ENCODE results near the gene ACSS1. TPM values are rescaled to one million over a fixed set of nuclear protein-coding genes. Genes with fewer than 3 reads are reported as not detected.

The ACSS1 gene
- total RNA-seq, 1 donor from 2014 or later: 0.27 TPM

DNA sequence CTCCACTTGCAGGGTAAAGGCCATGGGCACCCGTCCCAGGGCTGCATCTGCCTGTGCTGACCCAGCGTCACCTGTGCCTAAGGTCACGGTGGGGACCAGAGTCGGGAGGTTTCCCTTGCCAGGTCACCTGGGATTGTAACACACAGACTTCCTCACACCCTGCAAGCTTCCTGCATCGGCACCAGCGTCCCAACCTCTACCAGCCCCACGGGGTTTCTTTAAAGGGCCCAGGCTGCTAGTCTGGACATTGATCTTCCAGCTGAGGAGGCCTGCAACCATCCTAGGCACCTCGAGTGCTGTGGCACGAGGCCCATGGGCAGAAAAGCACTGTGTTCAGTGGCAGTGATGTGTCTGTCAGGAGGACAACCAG, 12.6 kb downstream of the ACSS1 start:
- Histone ChIP-seq H3K27ac (ENCODE audit: low read depth, low read length) (no peak overlapping the region), H3K36me3 (ENCODE audit: insufficient read depth, low read length) (no peaks in the 10 kb centered on the region), H3K9me3 (ENCODE audit: insufficient read depth, low read depth, low read length) (no peaks in the 10 kb centered on the region), H4K20me1 (ENCODE audit: insufficient read depth, low read length) (no peaks in the 10 kb centered on the region), H3K4me3 (ENCODE audit: insufficient read depth, low read depth, low read length) (no peak overlapping the region), H2AFZ (ENCODE audit: low read depth, low read length) (no peak overlapping the region), H3K4me1 (ENCODE audit: insufficient read depth, low read length) (no peaks in the 10 kb centered on the region), H3K27me3 (ENCODE audit: insufficient read depth, low read length) (peaks cover 18% of the 10 kb centered on the region), H3K79me2 (ENCODE audit: insufficient read depth, low read length) (no peaks in the 10 kb centered on the region), H3K4me2 (ENCODE audit: low read length) (no peak overlapping the region), H3K9ac (ENCODE audit: low read length) (no peak overlapping the region)
- Mint-ChIP-seq H3K36me3 (ENCODE audit: low read depth, unreplicated experiment) (peaks cover 2% of the 10 kb centered on the region), H3K4me1 (ENCODE audit: low read depth, unreplicated experiment) (no peaks in the 10 kb centered on the region), H3K4me3 (ENCODE audit: unreplicated experiment) (no peak overlapping the region), H3K27ac (ENCODE audit: unreplicated experiment) (no peak overlapping the region), H3K9me3 (ENCODE audit: unreplicated experiment) (no peaks in the 10 kb centered on the region), H3K27me3 (ENCODE audit: low read depth, unreplicated experiment) (peaks cover 70% of the 10 kb centered on the region)
- FAIRE-seq: no peak
- DNase-seq (ENCODE audit: low read depth): no peak
- TF ChIP-seq EZH2 (IDR thresholded peaks at IDR 0.05; ENCODE audit: insufficient read depth, low read length) (no peak), CTCF (IDR thresholded peaks at IDR 0.05; ENCODE audit: insufficient read depth, low read depth, low read length) (no peak)

- no peak for DNase-seq (ENCODE audit: low read depth)
- FAIRE-seq: no peak
- no peak overlapping the region for H3K4me2 ChIP-seq (ENCODE audit: low read length)
- H3K4me1 Mint-ChIP-seq (ENCODE audit: low read depth, unreplicated experiment): peaks cover 3% of the 10 kb centered on the region
- H3K4me3 Mint-ChIP-seq (ENCODE audit: unreplicated experiment): no peak overlapping the region
- H3K4me3 ChIP-seq (ENCODE audit: insufficient read depth, low read depth, low read length): no peak overlapping the region
- no peak for TF ChIP-seq EZH2 (IDR thresholded peaks at IDR 0.05; ENCODE audit: insufficient read depth, low read length)
- TF ChIP-seq CTCF (IDR thresholded peaks at IDR 0.05; ENCODE audit: insufficient read depth, low read depth, low read length): no peak
- H3K79me2 ChIP-seq (ENCODE audit: insufficient read depth, low read length): no peaks in the 10 kb centered on the region
- no peak overlapping the region for H3K27ac Mint-ChIP-seq (ENCODE audit: unreplicated experiment)
- peaks cover 4% of the 10 kb centered on the region for H4K20me1 ChIP-seq (ENCODE audit: insufficient read depth, low read length)
- peaks cover 13% of the 10 kb centered on the region for H3K27me3 ChIP-seq (ENCODE audit: insufficient read depth, low read length)
- H3K4me1 ChIP-seq (ENCODE audit: insufficient read depth, low read length): no peaks in the 10 kb centered on the region
- peaks cover 65% of the 10 kb centered on the region for H3K27me3 Mint-ChIP-seq (ENCODE audit: low read depth, unreplicated experiment)
- H3K9me3 Mint-ChIP-seq (ENCODE audit: unreplicated experiment): no peaks in the 10 kb centered on the region
- peaks cover 1% of the 10 kb centered on the region for H3K36me3 Mint-ChIP-seq (ENCODE audit: low read depth, unreplicated experiment)
- H2AFZ ChIP-seq (ENCODE audit: low read depth, low read length): no peak overlapping the region
- H3K27ac ChIP-seq (ENCODE audit: low read depth, low read length): no peak overlapping the region
- H3K36me3 ChIP-seq (ENCODE audit: insufficient read depth, low read length): no peaks in the 10 kb centered on the region
- no peak overlapping the region for H3K9ac ChIP-seq (ENCODE audit: low read length)
- H3K9me3 ChIP-seq (ENCODE audit: insufficient read depth, low read depth, low read length): no peaks in the 10 kb centered on the region
Measured at GRCh38 chr20:25044660-25045342, 13.1 kb downstream of the ACSS1 start.

DNA sequence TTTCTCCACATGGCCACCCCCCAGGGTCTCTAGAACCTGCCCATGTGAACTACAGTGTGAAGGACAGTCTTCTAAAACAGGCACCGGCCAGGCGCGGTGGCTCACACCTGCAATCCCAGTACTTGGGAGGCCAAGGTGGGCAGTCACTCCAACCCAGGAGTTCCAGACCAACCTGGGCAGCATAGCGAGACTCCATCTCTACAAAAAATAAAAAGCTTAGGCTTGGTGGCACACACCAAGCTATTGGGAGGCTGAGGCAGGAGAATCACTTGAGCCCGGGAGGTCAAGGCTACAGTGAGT, 13.7 kb downstream of the ACSS1 start:
- H3K9ac ChIP-seq (ENCODE audit: low read length): no peak overlapping the region
- peaks cover 3% of the 10 kb centered on the region for H3K4me1 Mint-ChIP-seq (ENCODE audit: low read depth, unreplicated experiment)
- H3K4me1 ChIP-seq (ENCODE audit: insufficient read depth, low read length): no peaks in the 10 kb centered on the region
- no peaks in the 10 kb centered on the region for H3K9me3 Mint-ChIP-seq (ENCODE audit: unreplicated experiment)
- no peaks in the 10 kb centered on the region for H3K36me3 ChIP-seq (ENCODE audit: insufficient read depth, low read length)
- DNase-seq (ENCODE audit: low read depth) (no peak), FAIRE-seq (no peak)
- H3K36me3 Mint-ChIP-seq (ENCODE audit: low read depth, unreplicated experiment): no peaks in the 10 kb centered on the region
- no peak overlapping the region for H3K27ac ChIP-seq (ENCODE audit: low read depth, low read length)
- H3K4me3 ChIP-seq (ENCODE audit: insufficient read depth, low read depth, low read length): no peak overlapping the region
- H3K4me3 Mint-ChIP-seq (ENCODE audit: unreplicated experiment): no peak overlapping the region
- no peaks in the 10 kb centered on the region for H3K79me2 ChIP-seq (ENCODE audit: insufficient read depth, low read length)
- H3K9me3 ChIP-seq (ENCODE audit: insufficient read depth, low read depth, low read length): no peaks in the 10 kb centered on the region
- no peak overlapping the region for H2AFZ ChIP-seq (ENCODE audit: low read depth, low read length)
- peaks cover 59% of the 10 kb centered on the region for H3K27me3 Mint-ChIP-seq (ENCODE audit: low read depth, unreplicated experiment)
- no peak overlapping the region for H3K27ac Mint-ChIP-seq (ENCODE audit: unreplicated experiment)
- peaks cover 7% of the 10 kb centered on the region for H4K20me1 ChIP-seq (ENCODE audit: insufficient read depth, low read length)
- TF ChIP-seq CTCF (IDR thresholded peaks at IDR 0.05; ENCODE audit: insufficient read depth, low read depth, low read length) (no peak), EZH2 (IDR thresholded peaks at IDR 0.05; ENCODE audit: insufficient read depth, low read length) (no peak)
- H3K4me2 ChIP-seq (ENCODE audit: low read length): no peak overlapping the region
- H3K27me3 ChIP-seq (ENCODE audit: insufficient read depth, low read length): peaks cover 7% of the 10 kb centered on the region

All from astrocyte (in vitro differentiated cells and primary cell).